Sigmoid colon (tissue), 7 donors: ENCODE data around the gene BLNK. TPM values are rescaled to one million over a fixed set of nuclear protein-coding genes. Genes with fewer than 3 reads are reported as not detected.

ENCODE experiments used
- DNase-seq: peaks from one replicate; pipeline ENCODE4 v3.0.0-alpha.2; 2019
- H3K27ac ChIP-seq, 4 donors: fragments of 200-600 bp; sonication (generic); one replicate each; pipeline ENCODE4 v1.5.1; 2016 to 2019; ENCODE audit warnings: mild to moderate bottlenecking in 1 of 4
- H3K27me3 ChIP-seq, 3 donors: fragments of 200-600 bp; sonication (generic); one replicate each; pipeline ENCODE4 v1.5.1; 2019; ENCODE audit warnings: mild to moderate bottlenecking in 1 of 3
- H3K36me3 ChIP-seq, 4 donors: fragments of 200-600 bp; sonication (generic); one replicate each; pipeline ENCODE4 v1.5.1; 2016 to 2019
- H3K4me1 ChIP-seq, 4 donors: fragments of 200-600 bp; sonication (generic); one replicate each; pipeline ENCODE4 v1.5.1; 2017 to 2019
- H3K4me3 ChIP-seq, 4 donors: fragments of 200-600 bp; sonication (generic); one replicate each; pipeline ENCODE4 v1.5.1; 2017 to 2019; ENCODE audit warnings: mild to moderate bottlenecking in 2 of 4, moderate library complexity in 1 of 4
- H3K9me3 ChIP-seq, 4 donors: fragments of 200-600 bp in 3 of 4; sonication (generic) in 3 of 4; one replicate each; pipeline versions ENCODE4 v1.5.1 to v1.6.1; 2013 to 2019
- CTCF ChIP-seq, 4 experiments: fragments of 450-650 bp in 3 of 4; fragments of 200-600 bp in 1 of 4; IDR thresholded peaks; one replicate each; pipeline ENCODE4 v1.5.1; 2016 to 2019; ENCODE audit warnings: antibody characterized with exemption in 4 of 4, mild to moderate bottlenecking in 3 of 4, moderate library complexity in 2 of 4
- EP300 ChIP-seq, 4 donors: sonication (generic); formaldehyde crosslinking; IDR thresholded peaks; one replicate each; pipeline ENCODE4 v1.6.1; 2017; ENCODE audit warnings: antibody characterized with exemption in 4 of 4
- POLR2A ChIP-seq, 2 donors: fragments of 450-650 bp; IDR thresholded peaks; one replicate each; pipeline ENCODE4 v1.6.1; 2016; ENCODE audit warnings: antibody characterized with exemption in 2 of 2, mild to moderate bottlenecking in 2 of 2, moderate library complexity in 2 of 2
- POLR2AphosphoS5 ChIP-seq, 4 donors: sonication (generic); formaldehyde crosslinking; IDR thresholded peaks; one replicate each; pipeline ENCODE4 v1.6.1; 2017; ENCODE audit warnings: antibody characterized with exemption in 4 of 4
- WGBS, 2 donors: extraction: QIAGEN DNeasy Blood & Tissue Kit; methylation state at CpG; one replicate each; pipeline ENCODE4 v1.1.7; 2013; 5-methylcytosine and 5-hydroxymethylcytosine counted together
- intact Hi-C: fragments of 100-400 bp; cut with DNase I; formaldehyde crosslinking; loops from one replicate; pipeline ENCODE4 v1.15.1; 2023
- polyA plus RNA-seq, 3 donors: library from polyadenylated mRNA; stranded (reverse); fragments of 200-250 nt; gene quantifications; one replicate each; pipeline ENCODE4 v1.2.3, GENCODE V29; 2013
- total RNA-seq, 4 donors: library from RNA; depleted of rRNA; stranded (reverse); fragments of >200 nt; gene quantifications; one replicate each; pipeline ENCODE4 v1.1.0, GENCODE V29; 2016
- donor health status: healthy with polysubstance abuse.
- donor health status: Bipolar disorder and iron deficiency.
- donor health status: healthy.

BLNK gene
- total and polyA plus RNA-seq, 7 donors = 0.99 to 24.0 (median 2.2) TPM

- H3K4me1 ChIP-seq = no peaks in the 10 kb centered on the region
These were observed 44.2 kb downstream of the BLNK start for GRCh38 chr10:96227206-96227605.

DNA sequence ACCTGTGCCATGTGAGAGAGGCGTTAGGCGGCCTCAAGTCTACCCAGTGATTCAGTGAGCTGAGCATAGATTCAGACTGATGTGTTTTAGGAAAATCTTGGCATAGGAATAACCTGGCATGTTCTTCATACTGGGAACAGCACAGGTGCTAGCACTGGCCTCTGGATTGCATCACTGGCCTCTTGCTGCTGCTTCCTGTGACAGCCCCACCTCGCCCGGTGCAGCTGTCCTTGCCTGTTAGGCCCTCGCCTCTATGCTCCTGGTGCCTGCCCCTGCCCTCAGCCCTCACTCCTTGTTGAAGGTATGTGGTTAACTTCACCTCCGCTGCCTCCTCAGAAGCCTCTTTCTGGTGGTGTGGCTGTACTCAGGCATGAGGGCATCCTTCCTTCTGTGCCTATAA, 46.2 kb downstream of the BLNK start:
- H3K27me3 ChIP-seq = no peaks in the 10 kb centered on the region
- 69 to 85% methylated on average over 6 of the region's 6 CpGs for WGBS, 2 donors
- no peaks in the 10 kb centered on the region for H3K9me3 ChIP-seq
- no peaks in the 10 kb centered on the region for H3K4me1 ChIP-seq
- intact Hi-C loops = loop anchor here (5.0 to 10.0 kb wide), 2 partner anchors 117 to 210 kb away; no protein-coding TSS in a partner anchor
- no peaks in the 10 kb centered on the region for H3K36me3 ChIP-seq
- no peak overlapping the region for H3K4me3 ChIP-seq
- H3K27ac ChIP-seq = no peak overlapping the region
- DNase-seq = no peak
- TF ChIP-seq CTCF (IDR thresholded peaks at IDR 0.05) (no peak), POLR2AphosphoS5 (IDR thresholded peaks at IDR 0.05) (no peak), EP300 (IDR thresholded peaks at IDR 0.05) (no peak), POLR2A (IDR thresholded peaks at IDR 0.05) (no peak)

More at GRCh38 chr10:96227206-96227605, 44.2 kb downstream of the BLNK start:
- Histone ChIP-seq H3K27ac (no peak overlapping the region), H3K27me3 (no peaks in the 10 kb centered on the region), H3K9me3 (no peaks in the 10 kb centered on the region), H3K36me3 (no peaks in the 10 kb centered on the region), H3K4me3 (no peak overlapping the region)
- TF ChIP-seq POLR2AphosphoS5 (IDR thresholded peaks at IDR 0.05) = no peak
- no peak for TF ChIP-seq EP300 (IDR thresholded peaks at IDR 0.05)
- TF ChIP-seq CTCF (IDR thresholded peaks at IDR 0.05) = no peak
- no peak for TF ChIP-seq POLR2A (IDR thresholded peaks at IDR 0.05)
- DNase-seq = no peak
- 90 to 93% methylated on average over 19 of the region's 19 CpGs for WGBS, 2 donors
- intact Hi-C loops = loop anchor here (5.0 to 10.0 kb wide), 2 partner anchors 115 to 212 kb away; no protein-coding TSS in a partner anchor

GRCh38 chr10:96222908-96223307, 48.5 kb downstream of the BLNK start:
- Histone ChIP-seq H3K27ac (no peak overlapping the region), H3K36me3 (no peaks in the 10 kb centered on the region), H3K27me3 (no peaks in the 10 kb centered on the region), H3K4me1 (no peaks in the 10 kb centered on the region), H3K9me3 (no peaks in the 10 kb centered on the region), H3K4me3 (no peak overlapping the region)
- 92 to 94% methylated on average over 10 of the region's 10 CpGs for WGBS, 2 donors
- DNase-seq = no peak
- TF ChIP-seq POLR2A (IDR thresholded peaks at IDR 0.05) (no peak), EP300 (IDR thresholded peaks at IDR 0.05) (no peak), CTCF (IDR thresholded peaks at IDR 0.05) (no peak), POLR2AphosphoS5 (IDR thresholded peaks at IDR 0.05) (no peak)
- intact Hi-C loops = loop anchor here (10.0 kb wide), 1 partner anchor 208 kb away; no protein-coding TSS in a partner anchor

DNA sequence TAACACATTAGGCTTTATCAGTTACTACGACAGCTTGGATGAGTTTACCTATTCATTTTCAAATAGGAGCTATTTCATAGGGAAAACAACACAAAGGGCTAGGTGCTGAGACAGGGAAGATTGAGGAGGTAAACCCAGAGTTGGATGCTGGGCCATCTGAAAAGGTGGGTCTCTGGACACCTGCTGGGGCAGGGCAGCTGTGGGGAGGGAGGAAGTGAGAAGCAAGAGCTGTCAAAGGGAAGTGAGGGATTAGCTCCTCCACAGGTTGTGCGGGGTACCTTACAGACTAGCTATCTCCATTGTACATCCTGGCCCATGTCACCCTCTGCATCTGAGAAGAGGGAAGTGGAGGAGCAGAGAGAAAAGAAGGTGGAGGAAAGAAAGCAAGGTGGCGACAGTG, 48.9 kb downstream of the BLNK start:
- TF ChIP-seq CTCF (IDR thresholded peaks at IDR 0.05) (no peak), POLR2A (IDR thresholded peaks at IDR 0.05) (no peak), POLR2AphosphoS5 (IDR thresholded peaks at IDR 0.05) (no peak), EP300 (IDR thresholded peaks at IDR 0.05) (no peak)
- Histone ChIP-seq H3K36me3 (no peaks in the 10 kb centered on the region), H3K27me3 (no peaks in the 10 kb centered on the region), H3K9me3 (no peaks in the 10 kb centered on the region), H3K27ac (no peak overlapping the region), H3K4me1 (no peaks in the 10 kb centered on the region), H3K4me3 (no peak overlapping the region)
- WGBS, 2 donors = 68 to 70% methylated on average over 3 of the region's 3 CpGs
- intact Hi-C loops = loop anchor here (10.0 kb wide), 1 partner anchor 208 kb away; no protein-coding TSS in a partner anchor
- DNase-seq = no peak

GRCh38 chr10:96218826-96219225, 52.5 kb downstream of the BLNK start:
- Histone ChIP-seq H3K27me3 (no peaks in the 10 kb centered on the region), H3K27ac (no peak overlapping the region), H3K9me3 (no peaks in the 10 kb centered on the region), H3K4me3 (no peak overlapping the region), H3K4me1 (no peaks in the 10 kb centered on the region), H3K36me3 (no peaks in the 10 kb centered on the region)
- TF ChIP-seq CTCF (IDR thresholded peaks at IDR 0.05) = no peak
- TF ChIP-seq POLR2A (IDR thresholded peaks at IDR 0.05) = no peak
- no peak for TF ChIP-seq POLR2AphosphoS5 (IDR thresholded peaks at IDR 0.05)
- no peak for TF ChIP-seq EP300 (IDR thresholded peaks at IDR 0.05)
- DNase-seq = no peak
- WGBS, 2 donors = 57 to 77% methylated on average over 5 of the region's 5 CpGs
- intact Hi-C loops = no loop called here
